COLO829 (cell line): ENCODE data around the gene LIN7B.
"Not testable (repeated sequence)": the region's sequence is repeated elsewhere in the genome, so short reads cannot be mapped to it uniquely, and the experiment has no call there.

Source experiments
- DNase-seq: peaks from one replicate; pipeline ENCODE4 v3.0.0; 2012; ENCODE audit warnings: low spot score

Gene LIN7B

GRCh38 chr19:49113762-49114629, at the start of gene LIN7B:
LIN7B (plus strand) TSS chr19:49114370; CDS start chr19:49114405, 35 bp downstream.
- peak; percentile 64 for DNase-seq

- DNase-seq, result no peak
These were observed 49.2 kb upstream of the LIN7B start, which contains the start of gene NTF4 for GRCh38 chr19:49064768-49065611. NTF4 (minus strand) TSS chr19:49064818; CDS start chr19:49061997, 2,821 bp downstream.

- DNase-seq, result no peak
These were observed 48.2 kb upstream of the LIN7B start for GRCh38 chr19:49065905-49066512.

GRCh38 chr19:49067554-49067953, 46.6 kb upstream of the LIN7B start:
- no peak for DNase-seq

- no peak for DNase-seq
These were observed 45.1 kb upstream of the LIN7B start for GRCh38 chr19:49069026-49069425.

- DNase-seq, result no peak
These were observed 43.8 kb upstream of the LIN7B start for GRCh38 chr19:49070416-49070815.

- no peak for DNase-seq
These were observed 42.2 kb upstream of the LIN7B start for GRCh38 chr19:49071860-49072547.

GRCh38 chr19:49073514-49074378, 40.4 kb upstream of the LIN7B start:
- DNase-seq, result no peak

- not testable (repeated sequence) for DNase-seq
These were observed 39.3 kb upstream of the LIN7B start for GRCh38 chr19:49074869-49075268.

- no peak for DNase-seq
These were observed 33.8 kb upstream of the LIN7B start for GRCh38 chr19:49080392-49080791.

- DNase-seq, result no peak
These were observed 32.9 kb upstream of the LIN7B start for GRCh38 chr19:49081273-49081672.

- no peak for DNase-seq
These were observed 29.8 kb upstream of the LIN7B start for GRCh38 chr19:49084206-49085019.

- DNase-seq, result peak; percentile 100
These were observed 28.9 kb upstream of the LIN7B start, which contains the start of gene SNRNP70 for GRCh38 chr19:49085020-49085867. SNRNP70 (plus strand) TSS chr19:49085451; CDS start chr19:49086415, 964 bp downstream.

- no peak for DNase-seq
These were observed 28.3 kb upstream of the LIN7B start for GRCh38 chr19:49085868-49086232.

GRCh38 chr19:49086296-49086695, 27.9 kb upstream of the LIN7B start:
- DNase-seq, result no peak

GRCh38 chr19:49091391-49092038, 22.7 kb upstream of the LIN7B start:
- DNase-seq, result no peak

GRCh38 chr19:49092686-49093085, 21.5 kb upstream of the LIN7B start:
- DNase-seq, result no peak
